GM12874 (cell line): ENCODE data around the gene ITPRIP.

Source experiments
- TF ChIP-seq, protein P1 (sequence below): IDR thresholded peaks from 2 replicates; pipeline ENCODE4 v1.5.1; 2011; ENCODE audit warnings: low read depth, mild to moderate bottlenecking, control low read depth, low read length, moderate library complexity; ENCODE audit not compliant: insufficient read depth

ITPRIP gene

DNA sequence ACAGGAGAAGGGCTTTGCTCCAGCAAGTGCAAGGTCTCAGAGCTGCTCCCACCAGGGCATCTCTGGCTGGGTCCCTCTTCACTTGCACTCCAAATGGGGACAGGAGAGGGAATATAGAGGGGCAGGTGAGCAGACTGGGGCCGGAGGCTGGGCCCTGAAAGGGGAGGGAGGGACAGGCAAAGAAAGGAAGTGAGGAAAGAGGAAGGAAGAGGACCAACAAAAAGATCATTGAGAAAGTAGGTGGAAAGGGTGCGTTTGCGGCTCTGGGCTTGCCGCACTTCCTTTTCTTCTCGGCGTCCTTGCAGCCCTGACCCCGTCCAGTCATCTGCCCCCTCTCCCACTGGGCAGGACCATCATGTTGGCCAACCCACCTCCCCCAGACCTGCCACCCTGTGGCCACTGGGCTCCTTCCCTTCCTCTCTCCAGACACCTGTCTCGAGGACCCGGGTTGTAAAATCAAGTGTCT lies 14.0 kb downstream of the ITPRIP start:
- TF ChIP-seq, protein P1, sequence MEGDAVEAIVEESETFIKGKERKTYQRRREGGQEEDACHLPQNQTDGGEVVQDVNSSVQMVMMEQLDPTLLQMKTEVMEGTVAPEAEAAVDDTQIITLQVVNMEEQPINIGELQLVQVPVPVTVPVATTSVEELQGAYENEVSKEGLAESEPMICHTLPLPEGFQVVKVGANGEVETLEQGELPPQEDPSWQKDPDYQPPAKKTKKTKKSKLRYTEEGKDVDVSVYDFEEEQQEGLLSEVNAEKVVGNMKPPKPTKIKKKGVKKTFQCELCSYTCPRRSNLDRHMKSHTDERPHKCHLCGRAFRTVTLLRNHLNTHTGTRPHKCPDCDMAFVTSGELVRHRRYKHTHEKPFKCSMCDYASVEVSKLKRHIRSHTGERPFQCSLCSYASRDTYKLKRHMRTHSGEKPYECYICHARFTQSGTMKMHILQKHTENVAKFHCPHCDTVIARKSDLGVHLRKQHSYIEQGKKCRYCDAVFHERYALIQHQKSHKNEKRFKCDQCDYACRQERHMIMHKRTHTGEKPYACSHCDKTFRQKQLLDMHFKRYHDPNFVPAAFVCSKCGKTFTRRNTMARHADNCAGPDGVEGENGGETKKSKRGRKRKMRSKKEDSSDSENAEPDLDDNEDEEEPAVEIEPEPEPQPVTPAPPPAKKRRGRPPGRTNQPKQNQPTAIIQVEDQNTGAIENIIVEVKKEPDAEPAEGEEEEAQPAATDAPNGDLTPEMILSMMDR, result no peak

DNA sequence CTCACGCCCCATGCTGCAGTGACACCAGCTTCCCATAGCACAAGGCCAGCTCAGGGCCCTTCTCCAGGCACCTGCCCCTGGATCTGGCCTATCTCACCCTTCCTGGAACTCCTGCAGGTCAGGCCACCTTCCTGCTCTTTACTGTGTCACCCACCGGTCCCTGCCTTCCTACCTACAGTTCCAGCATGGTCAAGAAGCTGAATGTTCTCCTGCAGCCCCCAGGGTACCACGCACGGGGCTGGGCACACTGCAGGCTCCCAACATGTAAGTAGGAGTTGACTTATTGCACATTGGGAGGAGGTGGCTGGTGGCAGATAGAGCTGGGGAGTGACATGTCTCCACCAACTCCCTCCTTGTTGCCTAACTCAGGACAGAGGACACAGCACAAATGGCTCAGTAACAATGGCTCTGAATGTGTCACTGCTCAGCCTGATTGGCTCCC lies 14.5 kb downstream of the ITPRIP start:
- TF ChIP-seq, protein P1, result no peak

DNA sequence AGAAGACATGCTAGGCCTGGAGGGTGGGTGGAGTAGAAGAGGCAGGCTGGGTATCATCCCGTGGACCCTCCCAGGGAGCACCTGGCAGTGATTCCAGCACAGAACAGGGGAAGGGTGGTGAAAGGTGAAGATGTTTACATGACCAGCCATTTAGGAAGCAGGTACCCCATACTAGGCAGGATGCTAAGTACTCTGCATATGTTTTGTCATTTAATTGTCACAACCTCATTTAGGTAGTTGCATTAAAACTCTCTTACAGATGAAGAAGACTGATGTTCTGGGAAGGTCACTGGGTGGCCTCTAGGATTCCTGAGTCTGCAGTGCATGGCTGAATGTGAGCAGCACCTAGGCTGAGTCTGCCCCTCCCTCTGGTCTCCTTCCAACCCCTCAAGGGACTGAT lies 15.2 kb downstream of the ITPRIP start:
- TF ChIP-seq, protein P1, result no peak

DNA sequence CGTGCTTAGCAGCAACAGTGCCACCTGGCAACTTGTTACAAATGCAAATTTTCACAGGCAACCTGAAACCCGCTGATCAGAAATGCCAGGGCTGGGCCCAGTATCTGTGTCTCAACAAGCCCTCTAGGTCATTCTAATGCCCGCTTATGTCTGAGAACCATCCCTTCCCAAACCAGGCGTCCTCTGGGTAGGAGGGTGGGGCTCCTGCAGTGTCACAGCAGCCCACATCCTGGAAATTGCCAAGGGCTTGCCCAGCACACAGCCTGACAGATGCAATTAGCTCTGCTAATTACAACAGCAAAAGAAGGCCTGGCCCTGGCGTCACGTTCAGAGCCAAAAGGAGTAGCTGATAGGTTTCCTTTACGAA lies 15.9 kb downstream of the ITPRIP start:
- TF ChIP-seq, protein P1, result no peak

DNA sequence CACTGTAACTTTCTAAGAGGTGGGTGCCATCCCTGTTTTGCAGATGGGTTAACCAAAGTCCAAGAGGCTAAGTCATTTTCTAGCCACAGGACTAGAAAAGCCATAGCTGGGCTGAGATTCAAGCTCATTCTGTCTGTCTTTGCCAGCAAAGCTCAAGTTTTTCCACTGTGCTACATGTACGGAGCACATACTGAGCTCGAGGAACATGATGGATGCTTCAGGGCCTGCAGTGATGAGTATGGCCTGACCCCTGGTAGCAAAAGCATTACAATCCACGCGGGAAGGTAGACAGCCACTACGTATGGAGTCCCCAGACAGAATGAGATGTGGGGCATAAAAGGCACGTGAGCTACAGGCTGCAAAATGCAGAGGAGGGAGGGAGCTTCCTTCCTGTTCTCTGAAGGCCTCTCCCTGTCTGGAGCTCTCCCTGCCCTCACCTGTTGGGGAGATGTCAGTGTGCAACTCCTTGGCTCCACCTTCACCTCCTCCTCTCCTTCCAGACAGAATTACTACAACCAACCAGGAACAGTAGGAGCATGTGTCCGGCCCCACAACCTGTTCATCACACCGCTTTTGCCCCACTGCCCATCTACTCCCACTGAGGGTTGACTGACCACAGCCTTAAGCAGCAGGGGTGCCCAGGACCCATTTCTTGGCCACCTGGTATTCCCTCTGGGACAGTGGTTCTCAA lies 16.4 kb downstream of the ITPRIP start:
- TF ChIP-seq, protein P1, result no peak

DNA sequence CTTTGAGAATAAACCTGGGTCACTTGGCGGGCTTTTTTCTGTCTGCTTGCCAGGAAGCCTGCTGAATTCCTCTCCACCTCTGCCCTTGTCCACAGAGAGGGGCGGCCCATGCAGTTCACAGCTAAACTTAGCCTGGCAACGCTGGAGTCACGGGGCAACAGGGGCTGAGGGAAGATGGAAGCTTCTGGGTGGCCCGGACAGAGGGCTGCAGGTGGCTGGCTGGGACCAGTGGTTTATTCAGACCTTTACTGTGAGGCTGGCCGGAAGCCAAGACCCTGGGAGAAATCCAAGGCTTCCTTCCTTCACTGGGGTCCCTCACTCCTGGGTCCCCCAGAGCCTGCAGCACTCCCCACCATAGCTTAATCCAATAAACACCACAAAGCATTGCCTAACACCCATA lies 17.0 kb downstream of the ITPRIP start:
- TF ChIP-seq, protein P1, result no peak

DNA sequence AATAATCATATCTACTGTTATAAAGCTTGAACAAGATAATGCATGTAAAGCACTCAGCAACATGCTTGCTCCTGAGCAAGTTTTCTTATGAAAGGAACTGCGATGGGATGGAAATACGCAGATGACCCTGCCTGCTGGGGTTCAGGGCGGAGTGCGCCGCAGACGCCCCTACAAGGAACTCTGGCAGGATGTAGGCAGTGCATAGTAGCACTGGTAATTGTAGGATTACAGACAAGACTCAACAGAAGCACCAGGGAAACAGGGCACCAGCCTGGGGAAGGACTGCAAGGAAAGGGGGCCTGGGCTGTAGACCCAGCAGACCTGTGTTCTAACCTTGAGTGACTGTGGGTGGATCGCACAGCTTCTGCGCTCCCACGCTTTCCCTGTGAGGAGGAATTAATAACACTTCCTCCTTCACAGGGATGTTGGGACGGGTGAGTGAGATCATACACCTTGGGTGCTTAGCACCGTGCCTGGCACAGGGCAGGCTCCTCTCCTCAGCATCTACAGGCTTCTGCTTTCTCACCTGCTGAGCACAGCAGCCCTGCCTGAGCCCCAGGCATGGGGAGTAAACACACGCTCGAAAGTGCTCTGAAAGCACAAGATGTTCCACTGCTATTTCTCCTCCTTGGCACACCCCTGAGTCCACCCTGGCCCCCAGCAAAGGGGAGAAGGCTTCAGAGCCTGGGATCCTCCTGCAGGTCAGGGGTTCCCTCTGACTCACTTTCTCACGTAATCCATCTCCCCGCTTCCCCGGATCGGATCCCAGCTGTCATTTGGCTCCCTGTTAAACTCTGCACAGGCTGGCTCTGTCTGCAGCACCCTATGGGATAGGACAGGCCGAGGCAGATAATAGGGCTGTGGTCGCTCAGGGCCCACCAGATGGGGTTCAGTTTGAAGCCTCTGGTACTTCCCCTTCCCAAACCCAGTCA lies 19.2 kb downstream of the ITPRIP start:
- TF ChIP-seq, protein P1, result no peak
